ENCODE results near the gene LRP11. TPM values are rescaled to one million over a fixed set of nuclear protein-coding genes. Genes with fewer than 3 reads are reported as not detected.
"Not testable (repeated sequence)": the region's sequence is repeated elsewhere in the genome, so short reads cannot be mapped to it uniquely, and the experiment has no call there.

LRP11 gene
- total RNA-seq, 3 donors from 2014 or later: 16.2 to 27.2 (median 26.1) TPM

DNA sequence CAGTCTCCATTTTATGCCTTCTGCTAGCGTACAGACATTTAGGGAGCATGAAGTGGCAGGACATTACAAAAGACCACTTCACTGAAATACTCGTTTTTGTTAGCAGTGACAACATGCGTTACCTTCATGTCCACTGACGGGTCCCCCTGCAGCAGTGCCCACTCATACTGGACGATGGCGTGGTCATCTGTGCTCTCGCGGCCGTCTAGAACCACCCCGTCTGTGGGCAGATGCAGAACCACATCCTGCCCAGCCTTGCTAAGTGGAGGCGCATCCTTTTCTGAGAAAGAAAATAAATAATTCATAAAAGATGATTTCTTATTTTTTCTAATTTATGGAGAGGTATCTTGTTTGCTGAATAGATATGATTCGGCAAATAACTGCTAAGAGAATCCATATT is 11.3 kb downstream of the LRP11 start:
- H3K36me3 ChIP-seq (ENCODE audit: low read depth): no peaks in the 10 kb centered on the region
- DNase-seq: no peak
- H3K4me1 ChIP-seq (ENCODE audit: low read depth): peaks cover 7% of the 10 kb centered on the region
- no peak for ATAC-seq
- H3K4me3 ChIP-seq: no peak overlapping the region
- no peaks in the 10 kb centered on the region for H3K9me3 ChIP-seq
- intact Hi-C loops (cut with DNase I, micrococcal nuclease): no loop called here
- TF ChIP-seq, protein P1, sequence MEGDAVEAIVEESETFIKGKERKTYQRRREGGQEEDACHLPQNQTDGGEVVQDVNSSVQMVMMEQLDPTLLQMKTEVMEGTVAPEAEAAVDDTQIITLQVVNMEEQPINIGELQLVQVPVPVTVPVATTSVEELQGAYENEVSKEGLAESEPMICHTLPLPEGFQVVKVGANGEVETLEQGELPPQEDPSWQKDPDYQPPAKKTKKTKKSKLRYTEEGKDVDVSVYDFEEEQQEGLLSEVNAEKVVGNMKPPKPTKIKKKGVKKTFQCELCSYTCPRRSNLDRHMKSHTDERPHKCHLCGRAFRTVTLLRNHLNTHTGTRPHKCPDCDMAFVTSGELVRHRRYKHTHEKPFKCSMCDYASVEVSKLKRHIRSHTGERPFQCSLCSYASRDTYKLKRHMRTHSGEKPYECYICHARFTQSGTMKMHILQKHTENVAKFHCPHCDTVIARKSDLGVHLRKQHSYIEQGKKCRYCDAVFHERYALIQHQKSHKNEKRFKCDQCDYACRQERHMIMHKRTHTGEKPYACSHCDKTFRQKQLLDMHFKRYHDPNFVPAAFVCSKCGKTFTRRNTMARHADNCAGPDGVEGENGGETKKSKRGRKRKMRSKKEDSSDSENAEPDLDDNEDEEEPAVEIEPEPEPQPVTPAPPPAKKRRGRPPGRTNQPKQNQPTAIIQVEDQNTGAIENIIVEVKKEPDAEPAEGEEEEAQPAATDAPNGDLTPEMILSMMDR (IDR thresholded peaks at IDR 0.05): no peak

DNA sequence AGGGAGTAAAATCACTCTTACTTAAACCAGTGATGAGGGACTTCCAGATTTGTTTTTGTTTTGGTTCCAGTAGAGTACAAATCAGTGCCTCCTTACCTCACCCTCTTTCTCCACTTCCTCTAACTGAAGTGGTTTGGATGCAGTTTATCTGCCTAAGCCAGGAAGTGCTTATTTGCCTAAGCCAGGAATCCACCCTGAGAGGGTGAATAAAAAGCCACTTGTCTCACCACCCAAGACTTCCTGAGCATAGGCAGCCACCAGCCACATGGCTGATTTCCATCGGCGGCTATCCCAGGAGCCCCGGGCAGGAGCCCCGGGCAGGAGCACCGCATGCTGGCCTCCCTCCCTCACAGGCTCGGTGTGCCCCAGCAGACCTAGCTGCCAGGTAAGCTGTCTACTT is 12.0 kb downstream of the LRP11 start:
- ATAC-seq (peak; percentile 70), DNase-seq (no peak)
- Histone ChIP-seq H3K4me3 (no peak overlapping the region), H3K9me3 (no peaks in the 10 kb centered on the region), H3K4me1 (ENCODE audit: low read depth) (peaks cover 7% of the 10 kb centered on the region), H3K36me3 (ENCODE audit: low read depth) (no peaks in the 10 kb centered on the region)
- TF ChIP-seq, protein P1 (IDR thresholded peaks at IDR 0.05): no peak
- intact Hi-C loops (cut with DNase I, micrococcal nuclease): no loop called here

DNA sequence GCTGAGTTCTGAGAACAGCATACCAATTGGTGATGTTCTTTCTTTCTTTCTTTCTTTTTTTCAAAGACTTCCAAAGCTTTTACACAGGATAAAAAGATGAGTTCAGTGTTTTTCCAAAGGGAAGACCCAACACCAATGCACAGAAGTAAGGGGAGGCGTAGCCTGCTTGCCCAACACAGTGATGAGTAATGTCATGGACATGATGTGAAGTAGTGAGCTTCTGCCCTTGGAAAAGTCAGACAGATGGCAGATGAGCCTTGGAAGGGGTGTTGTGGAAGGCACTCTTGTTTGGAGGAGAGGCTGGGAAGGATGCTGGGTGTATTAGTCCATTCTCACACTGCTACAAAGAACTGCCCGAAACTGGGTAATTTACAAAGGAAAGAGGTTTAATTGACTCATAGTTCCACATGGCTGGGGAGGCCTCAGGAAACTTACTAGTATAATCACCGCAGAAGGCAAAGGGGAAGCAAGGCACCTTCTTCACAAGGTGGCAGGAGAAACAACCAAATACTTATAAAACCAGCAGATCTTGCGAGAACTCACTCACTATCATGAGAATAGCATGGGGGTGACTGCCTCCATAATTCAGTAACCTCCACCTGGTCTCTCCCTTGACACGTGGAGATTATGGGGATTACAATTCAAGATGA is 12.6 kb downstream of the LRP11 start:
- peaks cover 8% of the 10 kb centered on the region for H3K4me1 ChIP-seq (ENCODE audit: low read depth)

DNA sequence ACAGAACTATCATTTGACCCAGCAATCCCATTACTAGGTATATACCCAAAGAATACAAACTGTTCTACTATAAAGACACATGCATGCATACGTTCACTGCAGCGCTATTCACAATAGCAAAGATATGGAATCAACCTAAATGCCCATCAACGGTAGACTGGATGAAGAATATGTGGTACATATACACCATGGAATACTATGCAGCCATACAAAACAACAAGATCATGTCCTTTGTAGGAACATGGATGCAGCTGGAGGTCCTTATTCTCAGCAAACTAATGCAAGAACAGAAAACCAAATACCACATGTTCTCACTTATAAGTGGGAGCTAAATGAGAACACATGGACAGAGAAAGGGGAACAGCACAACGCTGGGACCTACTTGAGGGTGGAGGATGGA is 15.8 kb downstream of the LRP11 start:
- H3K4me1 ChIP-seq (ENCODE audit: low read depth); H3K4me3 ChIP-seq; DNase-seq; ATAC-seq; intact Hi-C loops (cut with DNase I, micrococcal nuclease); H3K36me3 ChIP-seq (ENCODE audit: low read depth); H3K9me3 ChIP-seq: not testable (repeated sequence)

More for the DNA sequence above, 12.6 kb downstream of the LRP11 start:
- TF ChIP-seq, protein P1 (IDR thresholded peaks at IDR 0.05): no peak
- Histone ChIP-seq H3K36me3 (ENCODE audit: low read depth) (no peaks in the 10 kb centered on the region), H3K4me3 (no peak overlapping the region), H3K9me3 (no peaks in the 10 kb centered on the region)
- ATAC-seq (no peak), DNase-seq (no peak)
- intact Hi-C loops (cut with DNase I, micrococcal nuclease): no loop called here

DNA sequence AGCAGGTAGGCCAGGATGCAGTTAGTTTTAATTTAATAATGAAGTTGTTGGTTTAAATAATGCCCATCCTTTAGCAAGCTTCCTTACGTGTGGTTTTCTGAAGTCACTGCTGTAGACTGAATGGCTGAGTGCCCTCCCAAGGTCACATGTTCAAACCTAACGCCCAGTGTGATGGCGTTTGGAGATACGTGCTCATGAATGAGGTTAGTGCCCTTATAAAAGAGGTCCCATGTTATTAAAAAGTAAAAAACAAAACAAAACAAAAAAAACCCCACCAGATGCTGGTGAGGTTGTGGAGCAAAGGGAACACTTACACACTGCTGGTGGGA is 16.3 kb downstream of the LRP11 start:
- no peaks in the 10 kb centered on the region for H3K36me3 ChIP-seq (ENCODE audit: low read depth)
- H3K4me1 ChIP-seq (ENCODE audit: low read depth): peaks cover 2% of the 10 kb centered on the region
- no peak overlapping the region for H3K4me3 ChIP-seq
- ATAC-seq: no peak
- TF ChIP-seq, protein P1 (IDR thresholded peaks at IDR 0.05): no peak
- intact Hi-C loops (cut with DNase I, micrococcal nuclease): no loop called here
- no peaks in the 10 kb centered on the region for H3K9me3 ChIP-seq
- DNase-seq: no peak

DNA sequence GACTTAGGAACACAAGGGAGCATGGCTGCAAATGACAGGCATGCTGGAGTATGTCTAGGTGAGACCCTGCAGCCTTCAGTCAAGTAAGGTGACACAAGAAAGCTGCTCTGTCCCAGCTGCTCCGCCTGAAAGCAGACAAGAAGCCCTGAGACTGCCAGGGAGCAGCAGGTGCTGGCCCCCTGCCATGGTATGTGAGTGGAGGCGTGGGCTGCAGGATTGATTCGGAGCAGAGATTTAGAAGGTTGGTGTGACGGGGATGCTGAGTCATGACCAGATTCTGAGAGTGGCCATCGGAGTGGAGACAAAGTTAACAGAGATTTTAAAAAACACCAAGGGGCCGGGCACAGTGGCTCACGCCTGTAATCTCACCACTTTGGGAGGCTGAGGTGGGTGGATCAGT is 17.8 kb downstream of the LRP11 start:
- no peak for ATAC-seq
- intact Hi-C loops (cut with DNase I, micrococcal nuclease): no loop called here

More for the DNA sequence above, 17.8 kb downstream of the LRP11 start:
- DNase-seq: no peak
- H3K4me1 ChIP-seq (ENCODE audit: low read depth): peaks cover 2% of the 10 kb centered on the region
- no peaks in the 10 kb centered on the region for H3K36me3 ChIP-seq (ENCODE audit: low read depth)
- H3K9me3 ChIP-seq: no peaks in the 10 kb centered on the region
- TF ChIP-seq, protein P1 (IDR thresholded peaks at IDR 0.05): no peak
- H3K4me3 ChIP-seq: no peak overlapping the region

All from mucosa of descending colon (tissue), 3 donors.